HG03108 (cell line): ENCODE measurements around the gene ENOX1.
"Not testable (repeated sequence)": the region's sequence is repeated elsewhere in the genome, so short reads cannot be mapped to it uniquely, and the experiment has no call there.

Experiments used
- ATAC-seq: cut with Tn5 transposase; IDR thresholded peaks from one replicate; pipeline ENCODE4 v1.9.1; 2021; ENCODE audit warnings: moderate library complexity; ENCODE audit not compliant: unreplicated experiment

Gene ENOX1

DNA sequence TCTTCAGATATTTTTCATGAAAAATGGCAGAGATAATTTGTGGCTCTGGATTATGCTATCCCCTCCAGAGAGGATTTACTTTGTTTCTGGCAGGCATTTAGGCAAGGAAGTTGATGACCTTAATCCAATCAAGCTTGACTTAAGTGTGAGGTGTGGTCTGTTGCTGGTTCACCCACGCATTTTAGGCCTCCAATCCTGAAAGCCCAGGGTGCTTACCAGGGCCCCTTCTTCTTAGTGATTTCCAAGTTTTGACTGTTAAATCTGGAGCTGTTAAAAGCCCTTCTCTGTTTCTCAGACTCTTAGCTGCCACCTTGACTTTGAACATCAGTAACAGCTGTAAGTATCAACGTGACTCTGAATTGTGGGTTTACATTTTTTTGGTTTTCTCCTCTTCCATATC, 601.5 kb downstream of the ENOX1 start:
- no peak for ATAC-seq

DNA sequence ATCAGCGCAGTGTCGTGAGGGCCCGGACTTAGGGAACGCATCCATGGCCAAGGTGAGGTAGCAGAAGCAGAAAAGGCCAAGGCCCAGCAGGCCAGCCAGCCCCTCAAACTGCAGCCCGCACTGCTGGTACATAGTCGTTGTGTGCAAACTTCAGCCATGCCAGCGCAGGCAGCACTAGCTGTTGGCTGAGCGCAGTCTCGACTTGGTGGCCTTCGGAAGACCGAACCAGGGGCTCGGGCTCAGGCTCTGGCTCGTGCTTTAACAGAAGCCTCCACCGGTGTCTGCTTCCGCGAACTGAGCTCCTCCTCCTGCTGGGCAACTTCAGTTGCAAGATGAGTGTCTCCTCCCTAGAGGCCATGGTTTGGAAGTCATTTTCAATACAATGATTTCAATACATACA, 605.9 kb downstream of the ENOX1 start:
- no peak for ATAC-seq

DNA sequence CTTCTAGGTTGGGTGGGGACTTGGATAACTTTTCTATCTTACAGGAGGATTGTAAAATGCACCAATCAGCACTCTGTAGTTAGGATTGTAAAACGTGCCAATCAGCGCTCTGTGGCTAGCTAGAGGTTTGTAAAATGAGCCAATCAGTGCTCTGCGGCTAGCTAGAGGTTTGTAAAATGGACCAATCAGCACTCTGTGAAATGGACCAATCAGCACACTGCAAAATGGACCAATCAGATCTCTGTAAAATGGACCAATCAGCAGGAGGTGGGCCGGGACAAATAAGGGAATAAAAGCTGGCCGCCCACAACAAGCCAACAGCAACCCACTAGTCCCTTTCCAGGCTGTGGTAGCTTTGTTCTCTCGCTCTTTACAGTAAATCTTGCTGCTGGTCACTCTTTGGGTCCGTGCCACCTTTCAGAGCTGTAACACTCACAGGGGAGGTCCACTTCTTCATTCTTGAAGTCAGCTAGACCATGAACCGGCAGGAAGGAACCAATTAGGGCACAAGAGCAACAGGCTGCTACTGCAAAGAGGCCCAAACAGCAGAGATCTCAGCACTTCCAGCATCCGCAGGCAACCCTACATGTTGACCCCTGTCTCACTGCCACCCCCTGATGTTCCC, 606.6 kb downstream of the ENOX1 start:
- no peak for ATAC-seq

DNA sequence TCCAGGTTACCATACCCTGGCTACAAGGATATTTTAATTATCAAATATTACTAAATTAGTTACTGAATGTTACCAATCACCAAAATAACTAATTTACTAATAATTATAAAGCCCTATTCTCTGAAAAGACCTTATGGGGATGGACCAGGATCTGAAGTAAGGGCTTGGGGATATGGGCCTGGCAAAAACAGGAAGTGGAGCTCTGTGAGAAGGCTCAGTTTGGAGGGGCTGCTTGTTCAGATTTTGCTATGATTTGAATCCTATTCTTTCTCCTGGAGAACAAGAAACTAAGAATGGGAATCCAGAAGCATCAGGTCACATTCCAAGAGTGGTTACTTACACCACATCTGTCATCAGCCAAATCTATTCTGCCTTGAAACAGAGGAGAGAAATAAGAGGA, 615.3 kb downstream of the ENOX1 start:
- no peak for ATAC-seq

DNA sequence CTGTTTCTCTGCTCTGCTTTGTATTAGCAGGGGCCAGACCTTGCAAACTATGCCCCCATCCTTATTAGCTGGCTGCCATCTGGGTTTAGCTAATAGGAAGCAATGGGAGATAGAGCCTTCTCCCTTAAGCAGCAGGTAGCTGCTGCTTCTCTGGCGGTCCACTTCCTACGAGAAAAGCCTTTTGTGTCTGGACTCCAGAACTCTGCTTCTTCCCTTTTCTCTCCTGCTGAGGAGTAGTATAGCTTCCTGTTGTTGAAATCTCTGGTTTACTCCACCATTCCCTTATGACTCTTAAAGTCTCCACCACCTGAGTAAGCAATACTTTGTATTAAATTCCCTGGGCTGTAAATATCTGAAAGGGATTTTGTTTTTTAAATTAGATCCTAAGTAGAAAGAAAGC, 616.3 kb downstream of the ENOX1 start:
- no peak for ATAC-seq

DNA sequence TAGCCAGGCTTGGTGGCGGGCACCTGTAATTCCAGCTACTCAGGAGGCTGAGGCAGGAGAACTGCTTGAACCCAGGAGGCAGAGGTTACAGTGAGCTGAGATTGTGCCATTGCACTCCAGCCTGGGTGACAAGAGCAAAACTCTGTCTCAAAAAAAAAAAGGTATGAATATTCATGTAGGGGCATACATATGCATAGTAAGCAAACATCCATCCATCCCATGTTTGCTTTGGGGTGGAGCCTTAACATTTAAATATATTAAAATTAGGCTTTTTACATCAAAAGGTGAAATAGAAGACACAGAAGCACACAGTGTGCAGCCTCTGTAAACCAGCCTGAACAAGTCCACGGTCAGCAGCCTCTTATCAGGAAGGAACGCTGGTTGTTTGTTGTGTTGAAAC, 618.3 kb downstream of the ENOX1 start:
- ATAC-seq: not testable (repeated sequence)

DNA sequence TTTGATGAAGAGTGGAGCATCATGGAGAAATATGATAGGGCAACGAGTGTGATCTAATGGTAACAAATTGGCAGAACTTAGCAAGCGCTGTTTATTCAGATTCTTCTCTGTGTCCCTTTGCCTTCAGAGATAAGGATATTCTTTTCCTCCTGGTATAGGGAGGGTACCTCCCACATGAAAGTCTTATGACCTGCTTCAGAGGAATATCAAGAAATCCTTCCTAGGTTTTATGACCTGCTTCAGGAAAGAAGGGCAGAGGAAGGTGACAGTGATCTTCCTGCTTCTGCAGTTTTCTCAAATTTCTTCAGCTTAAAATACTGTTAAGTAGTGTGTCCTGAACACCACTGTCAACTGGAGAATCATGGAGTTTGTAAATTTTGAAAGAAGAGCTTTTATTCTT, 619.0 kb downstream of the ENOX1 start:
- ATAC-seq: no peak

DNA sequence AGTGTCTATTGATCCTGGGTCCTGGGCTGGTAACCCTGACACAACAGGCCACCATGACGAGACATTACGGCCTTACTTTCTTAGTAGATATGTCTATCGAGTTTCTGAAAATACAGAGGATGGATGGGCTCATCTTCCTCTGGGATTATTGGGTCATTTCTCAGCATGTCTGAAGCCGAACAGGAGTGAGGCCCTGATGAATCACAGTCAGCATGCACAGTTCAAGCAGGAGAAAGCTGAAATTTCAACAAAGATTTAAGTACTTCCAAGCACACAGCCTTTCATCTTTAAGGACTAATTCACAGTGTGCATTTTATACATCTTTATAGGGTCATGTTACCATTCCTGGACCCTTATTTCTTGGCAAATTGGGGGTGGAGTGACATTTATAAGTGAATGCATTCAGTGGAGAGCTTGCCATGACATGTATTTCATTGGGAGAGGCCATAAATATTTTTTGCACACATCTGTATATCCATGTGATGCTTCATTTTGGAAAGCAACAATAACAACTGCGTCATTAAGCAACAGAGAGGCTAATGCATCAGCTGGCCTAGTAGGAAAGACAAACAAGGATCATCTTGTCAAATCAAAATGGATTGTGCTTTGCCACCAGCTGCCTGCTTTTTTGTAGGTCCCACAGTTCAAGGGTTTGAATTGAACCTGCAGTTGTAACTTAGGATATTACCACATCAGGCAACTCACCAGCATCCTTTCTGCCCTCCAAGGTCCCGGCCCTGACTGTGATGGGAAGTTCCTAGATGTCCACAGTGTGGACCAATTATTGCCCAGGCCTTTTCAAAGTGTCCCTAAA, 619.9 kb downstream of the ENOX1 start:
- no peak for ATAC-seq
